Measurements from ENCODE around the gene ZNF79.
A peak's percentile ranks its signal among the peaks of the same experiment; 100 is the strongest.

ZNF79 gene

GRCh38 chr9:127398715-127399400, 25.3 kb upstream of the ZNF79 start:
- DNase-seq: no peak

GRCh38 chr9:127399736-127400269, 24.4 kb upstream of the ZNF79 start:
- no peak for DNase-seq

- no peak for DNase-seq
These were observed 21.6 kb upstream of the ZNF79 start for GRCh38 chr9:127402401-127403090.

GRCh38 chr9:127403507-127404192, 20.5 kb upstream of the ZNF79 start:
- DNase-seq: no peak

- DNase-seq: no peak
These were observed 19.6 kb upstream of the ZNF79 start for GRCh38 chr9:127404631-127405030.

GRCh38 chr9:127405344-127406125, 18.6 kb upstream of the ZNF79 start:
- no peak for DNase-seq

GRCh38 chr9:127406799-127407491, 17.2 kb upstream of the ZNF79 start:
- no peak for DNase-seq

GRCh38 chr9:127407492-127407843, 16.7 kb upstream of the ZNF79 start:
- no peak for DNase-seq

- no peak for DNase-seq
These were observed 13.1 kb upstream of the ZNF79 start for GRCh38 chr9:127411122-127411521.

GRCh38 chr9:127415141-127415540, 9.0 kb upstream of the ZNF79 start:
- DNase-seq: no peak

GRCh38 chr9:127415657-127416056, 8.5 kb upstream of the ZNF79 start:
- DNase-seq: no peak

GRCh38 chr9:127417131-127418036, 6.8 kb upstream of the ZNF79 start:
- no peak for DNase-seq

- DNase-seq: peak; percentile 21
These were observed 6.1 kb upstream of the ZNF79 start for GRCh38 chr9:127418037-127418471.

- DNase-seq: no peak
These were observed 4.8 kb upstream of the ZNF79 start for GRCh38 chr9:127419348-127419747.

GRCh38 chr9:127421057-127421456, 3.1 kb upstream of the ZNF79 start:
- DNase-seq: no peak

GRCh38 chr9:127422133-127422782, 1.9 kb upstream of the ZNF79 start:
- DNase-seq: no peak

- DNase-seq: no peak
These were observed 1.4 kb upstream of the ZNF79 start for GRCh38 chr9:127422787-127423186.

- no peak for DNase-seq
These were observed 677 bp upstream of the ZNF79 start for GRCh38 chr9:127423476-127423933.

GRCh38 chr9:127424676-127424999, 456 bp downstream of the ZNF79 start:
- DNase-seq: no peak

- DNase-seq: no peak
These were observed 2.6 kb downstream of the ZNF79 start for GRCh38 chr9:127426756-127427155.

GRCh38 chr9:127428348-127428747, 4.2 kb downstream of the ZNF79 start:
- DNase-seq: no peak
